RPMI7951 (cell line): Measurements from ENCODE around the gene ERICH4. TPM values are rescaled to one million over a fixed set of nuclear protein-coding genes. Genes with fewer than 3 reads are reported as not detected.
"Not testable (repeated sequence)": the region's sequence is repeated elsewhere in the genome, so short reads cannot be mapped to it uniquely, and the experiment has no call there.

ENCODE experiments used
- DNase-seq: peaks from one replicate; pipeline ENCODE4 v3.0.0-alpha.2; 2012; ENCODE audit warnings: low read depth
- total RNA-seq: library from RNA; depleted of rRNA; stranded (reverse); fragments of >200 nt; shearing (Covaris generic); gene quantifications from 2 replicates; pipeline ENCODE4 v1.2.3, GENCODE V29; 2014; rRNA removed

The ERICH4 gene
- total RNA-seq: not detected in 2 replicates

GRCh38 chr19:41442473-41443355 is at the start of gene ERICH4:
ERICH4 (plus strand) TSS chr19:41443156; CDS start chr19:41443170, 14 bp downstream.
- no peak for DNase-seq

DNA sequence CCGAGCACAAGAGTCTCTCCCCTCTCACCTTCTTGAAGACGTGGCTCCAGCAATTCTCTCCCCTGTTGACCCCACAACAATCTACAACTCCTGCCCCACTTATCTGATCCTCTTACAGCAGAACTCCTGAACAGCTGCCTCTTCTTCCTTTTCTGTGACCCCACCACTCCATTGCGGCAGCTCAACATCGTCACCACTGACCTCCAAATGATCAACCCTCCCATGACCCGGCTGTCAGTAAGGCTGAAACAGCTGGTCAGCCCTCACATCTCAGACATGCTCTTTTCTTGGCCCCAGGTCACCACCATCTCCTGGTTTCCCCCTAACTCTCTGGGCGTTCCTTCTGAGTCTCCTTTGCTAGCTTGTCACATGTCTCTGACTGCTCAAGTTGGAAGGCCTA is 47.6 kb upstream of the ERICH4 start:
- no peak for DNase-seq

DNA sequence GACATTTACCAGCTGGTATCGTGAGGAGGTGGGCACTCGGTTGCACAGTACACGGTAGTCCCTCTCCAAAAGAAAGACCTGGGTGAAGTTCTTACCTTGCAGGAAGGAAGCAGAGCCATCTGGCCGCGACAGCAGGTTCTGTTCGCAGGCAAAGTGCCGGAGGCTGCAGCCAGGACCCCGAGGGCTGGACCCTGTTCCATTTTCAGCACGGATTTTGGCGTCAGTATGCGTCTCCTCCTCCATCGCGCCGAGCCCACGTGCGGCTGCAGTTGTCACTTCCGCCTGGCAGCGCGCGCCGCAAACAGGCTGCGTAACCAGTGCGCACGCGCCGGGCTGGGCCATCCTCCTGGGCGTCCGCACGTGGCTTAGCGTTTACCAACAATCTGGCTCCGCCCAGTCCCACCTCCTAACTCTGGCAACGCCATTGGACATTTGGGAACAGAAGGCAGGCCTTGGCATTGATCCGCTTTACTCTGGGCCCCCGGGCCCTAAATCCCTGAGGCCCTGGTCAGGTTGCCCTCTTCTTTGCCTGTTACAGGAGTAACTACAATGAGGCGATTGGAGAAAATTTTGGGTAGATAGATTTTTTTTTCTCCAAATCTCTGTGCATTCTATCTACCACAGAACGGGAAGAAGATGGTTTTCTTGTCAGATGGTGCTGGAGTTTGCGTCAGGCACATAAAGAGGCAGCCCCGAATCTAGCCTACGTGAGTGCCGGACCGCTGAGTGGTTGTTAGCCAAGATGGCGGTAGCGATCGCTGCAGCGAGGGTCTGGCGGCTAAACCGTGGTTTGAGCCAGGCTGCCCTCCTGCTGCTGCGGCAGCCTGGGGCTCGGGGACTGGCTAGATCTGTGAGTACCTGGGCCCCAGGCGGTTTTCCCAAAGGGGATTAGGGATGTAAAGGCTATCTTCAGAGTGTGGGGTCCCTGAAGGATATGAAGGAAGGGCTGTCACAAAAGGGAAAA is 45.6 kb upstream of the ERICH4 start, which contains the start of the genes BCKDHA and EXOSC5:
BCKDHA (plus strand) TSS at position 733 of the 964 bp plus-strand sequence; CDS start at position 743, 10 bp downstream.
EXOSC5 (minus strand) TSS at position 274 of the 964 bp plus-strand sequence; CDS start at position 243, 31 bp downstream.
- DNase-seq: peak; percentile 100

GRCh38 chr19:41398050-41398418 is 44.9 kb upstream of the ERICH4 start:
- no peak for DNase-seq

DNA sequence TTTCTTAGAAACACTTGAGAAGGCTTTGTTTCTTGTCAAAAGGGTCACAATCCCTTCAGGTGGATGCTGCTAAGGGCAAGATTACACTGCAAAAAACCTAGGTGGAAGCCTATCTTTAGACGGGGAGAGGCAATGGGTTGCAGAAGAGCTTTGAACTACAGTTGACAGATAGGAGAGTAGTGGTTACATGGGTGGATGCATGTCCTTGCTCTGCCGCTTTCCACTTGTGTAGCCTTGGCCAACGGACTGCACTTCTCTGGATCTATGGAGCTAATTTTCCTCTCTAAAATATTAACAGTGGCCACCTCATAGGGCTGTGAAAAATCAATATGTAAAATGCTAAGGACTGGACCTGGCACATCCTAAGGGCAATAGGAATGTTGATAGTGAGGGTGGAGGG is 44.4 kb upstream of the ERICH4 start:
- DNase-seq: no peak

GRCh38 chr19:41399091-41399490 is 43.9 kb upstream of the ERICH4 start:
- no peak for DNase-seq

- no peak for DNase-seq
Measured at GRCh38 chr19:41399525-41399924, 43.4 kb upstream of the ERICH4 start.

DNA sequence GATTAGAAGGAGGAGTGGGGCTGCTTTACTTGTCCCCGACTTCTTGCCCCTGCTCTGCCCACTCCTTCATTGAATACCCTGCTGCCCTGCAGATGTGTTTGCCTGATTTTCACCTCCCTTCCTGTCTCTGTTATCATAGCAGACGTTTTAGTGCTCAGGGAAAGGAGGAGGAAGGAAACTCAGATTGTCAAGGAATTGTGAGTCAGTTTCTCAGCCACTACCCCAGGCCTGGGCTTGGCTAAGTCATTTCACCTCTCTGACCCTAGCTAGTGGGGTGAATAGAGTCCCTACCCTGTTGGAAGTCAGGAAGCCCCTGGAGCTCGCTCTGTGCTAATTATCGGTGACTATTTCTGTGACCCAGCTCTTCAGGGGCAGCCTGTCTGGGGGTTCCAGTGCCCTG is 41.5 kb upstream of the ERICH4 start:
- DNase-seq: no peak

GRCh38 chr19:41402010-41402409 is 40.9 kb upstream of the ERICH4 start:
- DNase-seq: no peak

DNA sequence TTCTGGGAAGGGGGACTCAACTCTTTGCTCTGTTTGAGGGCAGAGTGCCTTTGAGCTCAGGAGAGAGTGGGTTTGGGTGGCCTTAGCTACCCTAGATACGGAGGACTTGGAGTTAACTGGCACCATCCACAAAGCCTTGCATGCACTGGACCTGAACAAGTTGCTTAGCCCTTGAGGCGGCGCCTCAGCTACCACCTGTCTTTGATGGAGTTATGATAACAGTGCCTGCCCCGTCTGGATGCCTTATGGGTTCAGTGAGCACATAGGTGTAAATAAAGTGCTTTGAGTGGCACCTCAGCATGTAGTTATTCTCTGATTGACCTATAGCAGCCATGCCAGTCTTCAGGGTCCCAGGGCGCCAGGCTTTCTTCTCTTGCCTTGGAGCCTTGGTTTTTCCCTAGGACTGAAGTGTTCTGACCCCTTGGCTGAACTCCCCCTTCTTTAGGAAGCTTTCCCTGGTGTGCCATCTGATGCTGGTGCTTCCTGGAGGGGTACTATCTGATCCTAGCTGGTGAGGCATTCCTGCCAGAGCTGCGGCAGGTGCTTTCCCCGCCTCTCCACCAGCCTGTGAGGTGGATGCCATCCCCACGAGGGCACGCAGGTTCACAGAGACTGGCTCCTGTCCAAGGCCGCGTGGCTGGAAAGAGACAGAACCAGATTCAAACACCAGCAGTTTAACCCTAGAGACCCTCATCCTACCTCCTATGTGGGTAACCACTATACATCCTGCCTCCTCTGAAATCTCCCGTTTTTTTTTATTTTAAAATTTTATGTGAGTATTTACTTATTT is 39.6 kb upstream of the ERICH4 start:
- no peak for DNase-seq

DNA sequence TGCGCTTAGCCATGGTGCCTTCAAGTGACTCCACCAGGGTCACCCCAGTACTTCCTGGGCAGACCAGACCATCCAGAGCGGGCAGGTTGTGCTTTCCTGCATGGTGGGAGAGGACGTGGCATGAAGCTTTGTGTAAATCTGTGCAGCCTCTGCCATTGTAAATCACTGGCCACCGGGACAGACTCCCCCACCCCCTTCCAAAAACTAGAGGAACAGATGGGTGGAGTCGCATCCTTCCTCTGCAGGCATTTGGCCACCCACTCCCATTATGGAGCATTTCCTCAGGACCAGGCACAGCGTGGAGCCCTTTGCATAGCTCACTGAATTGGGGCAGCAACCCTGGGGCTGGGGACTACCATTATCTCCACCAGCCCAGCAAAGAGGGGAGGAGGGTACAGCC is 37.2 kb upstream of the ERICH4 start:
- no peak for DNase-seq

DNA sequence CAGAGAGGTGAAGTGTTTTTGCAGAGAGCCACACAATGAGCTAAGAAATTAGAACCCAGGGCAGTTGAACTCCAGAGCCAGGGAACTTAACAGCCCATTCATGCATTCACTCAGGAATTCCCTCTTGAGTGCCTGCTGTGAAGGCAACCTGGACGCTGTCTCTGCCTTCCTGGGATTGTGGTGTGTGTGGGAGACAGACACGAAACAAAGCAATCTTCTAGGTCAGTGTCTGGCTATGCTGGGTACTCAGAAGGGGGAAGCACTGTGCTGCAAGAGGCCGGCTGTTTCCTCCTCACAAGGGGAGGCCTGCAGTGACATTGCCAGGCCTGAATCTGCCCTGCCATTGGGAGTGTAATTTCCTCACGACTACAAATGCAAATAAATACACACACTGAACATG is 35.7 kb upstream of the ERICH4 start:
- DNase-seq: no peak

DNA sequence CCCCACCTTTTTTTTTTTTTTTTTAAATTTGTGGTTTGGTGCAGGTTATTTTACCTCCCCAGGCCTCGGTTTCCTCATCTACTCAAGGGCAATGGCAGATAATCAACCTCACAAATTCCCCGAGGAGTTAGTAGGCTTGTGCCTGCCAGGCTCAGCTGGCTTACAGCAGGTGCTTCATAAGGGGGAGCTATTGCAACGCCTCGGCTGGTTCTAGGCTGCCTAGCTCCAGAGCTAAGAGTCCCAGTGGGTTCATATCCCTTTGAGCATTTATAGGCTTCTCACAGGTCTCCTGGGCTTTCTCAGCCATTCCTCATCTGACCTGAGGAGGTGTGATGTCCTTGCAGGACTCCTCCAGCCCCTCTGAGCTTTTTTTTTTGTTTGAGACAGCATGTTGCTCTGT is 34.7 kb upstream of the ERICH4 start:
- no peak for DNase-seq

DNA sequence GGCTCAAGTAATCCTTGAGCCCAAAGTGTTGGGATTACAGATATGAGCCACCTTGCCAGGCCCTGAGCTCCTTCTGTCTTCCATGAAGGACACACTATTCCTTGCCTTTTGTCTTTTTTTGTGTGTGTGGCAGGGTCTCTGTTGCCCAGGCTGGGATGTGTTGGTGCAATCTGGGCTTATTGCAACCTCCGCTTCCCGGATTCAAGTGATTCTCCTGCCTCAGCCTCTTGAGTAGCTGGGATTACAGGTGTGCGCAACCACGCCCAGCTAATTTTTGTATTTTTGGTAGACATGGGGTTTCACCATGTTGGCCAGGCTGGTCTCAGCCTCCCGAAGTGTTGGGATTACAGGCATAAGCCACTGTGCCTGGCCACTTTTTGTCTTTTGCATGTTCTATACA is 34.1 kb upstream of the ERICH4 start:
- not testable (repeated sequence) for DNase-seq

DNA sequence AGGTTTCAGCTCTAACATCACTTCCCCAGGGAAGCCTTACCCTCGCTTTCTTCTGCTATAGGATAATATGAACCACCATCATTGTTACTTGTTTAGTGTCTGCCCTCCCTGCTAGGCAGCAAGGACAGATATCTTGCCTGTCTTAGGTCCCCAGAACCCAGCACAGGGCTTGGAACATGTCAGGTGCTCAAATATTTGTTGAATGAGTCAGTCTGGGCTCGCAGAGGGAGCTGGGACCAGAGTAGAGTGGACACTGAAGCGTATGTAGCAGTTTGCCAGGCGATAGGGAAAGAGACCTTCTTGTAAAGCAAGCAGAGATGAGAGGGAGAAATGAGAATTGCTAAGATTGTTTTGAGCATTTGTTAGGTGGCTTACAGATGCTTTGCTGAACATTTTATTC is 33.7 kb upstream of the ERICH4 start:
- peak; percentile 74 for DNase-seq

- DNase-seq: no peak
Measured at GRCh38 chr19:41410336-41411054, 32.5 kb upstream of the ERICH4 start.

DNA sequence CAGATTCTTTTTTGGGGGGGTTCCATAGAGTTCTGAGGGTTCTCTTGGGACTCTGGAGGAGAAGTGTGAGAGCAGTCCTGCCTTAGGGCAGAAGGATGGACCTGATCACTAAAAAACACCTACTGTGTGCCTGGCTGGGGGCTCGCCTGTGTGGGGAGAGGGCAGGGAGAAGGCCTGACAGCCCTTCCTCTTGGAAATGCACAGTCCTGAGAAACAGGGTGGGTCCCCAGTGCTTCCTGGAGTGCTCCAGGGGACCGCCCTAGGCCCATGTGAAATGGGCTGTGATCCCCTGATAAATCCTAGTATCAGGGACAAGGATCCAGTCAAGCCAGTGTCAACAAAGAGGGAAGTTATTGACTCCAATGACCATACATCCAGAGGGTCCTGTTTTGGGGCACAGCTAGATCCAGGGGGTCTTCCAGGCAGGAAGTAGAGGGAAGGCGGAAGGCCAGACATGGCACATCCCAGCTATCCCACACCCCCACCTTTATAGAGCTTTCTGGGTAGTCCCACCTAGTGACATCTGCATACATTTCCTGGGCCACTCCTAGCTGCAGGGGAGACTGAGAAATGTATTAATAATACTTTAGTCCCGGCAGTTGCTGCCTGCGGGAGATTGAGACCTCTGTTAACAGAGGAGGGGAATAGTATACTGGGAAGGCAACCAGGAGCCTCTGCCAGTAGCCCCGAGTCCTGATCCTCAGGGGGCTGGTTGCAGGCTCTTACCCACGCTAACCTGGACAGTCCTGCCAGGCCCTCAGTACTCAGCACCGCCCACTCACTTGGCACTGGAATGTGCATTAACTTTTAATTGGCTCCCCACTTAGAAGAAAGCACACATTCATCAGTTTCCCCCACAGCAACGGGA is 31.6 kb upstream of the ERICH4 start:
- no peak for DNase-seq

DNA sequence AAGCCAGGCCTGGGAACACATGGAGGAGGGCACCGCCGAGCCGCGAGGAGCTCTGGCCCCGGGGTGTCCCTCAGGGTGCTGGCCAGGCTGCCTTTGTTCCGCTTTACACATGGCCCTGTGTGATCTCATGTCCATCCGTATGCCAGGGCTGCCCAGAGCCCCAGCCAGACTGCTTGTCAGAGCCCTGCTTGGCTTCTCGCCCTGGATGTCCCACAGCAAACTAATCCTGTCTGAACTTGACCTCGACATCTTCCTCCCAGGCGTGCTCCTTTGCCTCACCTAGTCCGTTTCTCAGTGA is 31.0 kb upstream of the ERICH4 start:
- DNase-seq: peak; percentile 9

DNA sequence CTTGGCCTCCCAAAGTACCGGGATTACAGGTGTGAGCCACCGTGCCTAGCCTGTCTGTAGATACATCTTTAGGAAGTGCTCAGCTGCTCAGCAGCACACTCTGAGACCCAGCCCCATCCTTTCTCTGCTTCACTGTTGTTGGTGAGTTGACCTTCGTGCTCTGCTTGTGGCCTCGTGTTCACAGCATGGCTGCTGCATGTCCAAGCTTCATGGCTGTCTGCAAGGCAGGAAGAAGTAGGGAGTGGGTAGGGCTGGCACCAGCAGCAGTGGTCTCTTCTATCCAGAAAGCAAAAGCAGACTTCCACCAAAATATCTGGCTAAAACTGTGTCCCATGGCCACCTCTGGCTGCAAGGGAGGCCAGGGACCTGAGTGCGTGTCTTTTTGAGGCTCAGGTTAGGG is 30.0 kb upstream of the ERICH4 start:
- DNase-seq: no peak

GRCh38 chr19:41413947-41414346 is 29.0 kb upstream of the ERICH4 start:
- no peak for DNase-seq
